Ishikawa (cell line): ENCODE results near the gene XRCC1.

ENCODE experiments used
- CEBPB ChIP-seq: IDR thresholded peaks from 2 replicates; pipeline ENCODE4 v1.6.1; 2012
- CREB1 ChIP-seq: IDR thresholded peaks from 2 replicates; pipeline ENCODE4 v1.6.1; 2012; ENCODE audit warnings: low read depth
- EP300 ChIP-seq: IDR thresholded peaks from 2 replicates; pipeline ENCODE4 v1.6.1; 2012; ENCODE audit warnings: borderline replicate concordance
- FOXM1 ChIP-seq: IDR thresholded peaks from 2 replicates; pipeline ENCODE4 v1.6.1; 2012; ENCODE audit warnings: low read depth, borderline replicate concordance
- TAF1 ChIP-seq: IDR thresholded peaks from 2 replicates; pipeline ENCODE4 v1.6.1; 2012; ENCODE audit warnings: low read depth, mild to moderate bottlenecking
- ZBTB7A ChIP-seq: IDR thresholded peaks from 2 replicates; pipeline ENCODE4 v1.6.1; 2012; ENCODE audit warnings: low read depth
- TF ChIP-seq, protein P1 (sequence below): IDR thresholded peaks from 2 replicates; pipeline ENCODE4 v1.6.1; 2012; ENCODE audit warnings: low read depth, mild to moderate bottlenecking

DNA sequence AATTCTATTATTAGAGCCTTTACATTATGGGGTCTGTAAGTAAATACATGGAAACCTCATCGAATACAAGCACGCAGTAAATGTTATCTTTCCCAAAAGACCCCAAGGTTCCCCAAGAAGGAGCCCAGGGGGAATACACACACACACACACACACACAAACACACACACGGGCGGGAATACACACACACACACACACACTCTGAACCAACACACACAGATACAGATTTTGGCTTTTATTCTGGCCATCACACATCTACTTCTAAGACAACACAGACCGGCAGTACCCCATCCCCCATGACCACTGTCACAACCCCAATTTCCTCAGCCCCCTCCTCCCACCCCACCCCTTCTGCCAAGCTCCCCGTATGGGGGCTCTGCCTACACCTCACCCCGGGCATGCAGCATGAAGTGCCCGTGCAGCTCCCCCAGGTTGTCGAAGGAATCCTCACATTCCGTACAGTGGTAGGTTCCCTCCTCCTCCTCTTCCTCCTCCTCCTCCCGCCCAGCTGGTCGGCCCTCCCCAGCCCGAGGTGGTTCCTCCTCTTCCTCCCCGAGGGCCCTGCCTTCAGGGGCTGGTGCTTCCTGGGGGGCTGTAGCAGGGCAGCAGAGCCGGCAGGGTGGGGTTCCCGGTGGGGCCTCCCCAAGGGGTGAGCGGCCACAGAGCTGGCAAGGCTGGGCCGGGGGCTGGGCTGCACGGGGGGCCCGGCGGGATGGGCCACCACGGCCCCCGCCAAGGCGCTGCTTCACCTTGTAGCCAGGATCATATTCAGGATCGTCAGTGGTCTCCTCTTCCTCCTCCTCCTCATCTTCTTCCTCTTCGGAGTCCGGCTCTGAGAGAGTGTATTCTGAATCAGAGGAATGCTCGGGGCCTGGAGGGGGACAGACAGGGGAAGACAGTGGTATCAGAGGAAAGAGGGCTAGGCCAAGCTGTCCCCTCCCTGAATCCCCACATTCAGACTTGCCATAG is 32.2 kb upstream of the XRCC1 start:
- no peak for TF ChIP-seq CEBPB
- no peak for TF ChIP-seq FOXM1
- no peak for TF ChIP-seq ZBTB7A
- TF ChIP-seq, protein P1, sequence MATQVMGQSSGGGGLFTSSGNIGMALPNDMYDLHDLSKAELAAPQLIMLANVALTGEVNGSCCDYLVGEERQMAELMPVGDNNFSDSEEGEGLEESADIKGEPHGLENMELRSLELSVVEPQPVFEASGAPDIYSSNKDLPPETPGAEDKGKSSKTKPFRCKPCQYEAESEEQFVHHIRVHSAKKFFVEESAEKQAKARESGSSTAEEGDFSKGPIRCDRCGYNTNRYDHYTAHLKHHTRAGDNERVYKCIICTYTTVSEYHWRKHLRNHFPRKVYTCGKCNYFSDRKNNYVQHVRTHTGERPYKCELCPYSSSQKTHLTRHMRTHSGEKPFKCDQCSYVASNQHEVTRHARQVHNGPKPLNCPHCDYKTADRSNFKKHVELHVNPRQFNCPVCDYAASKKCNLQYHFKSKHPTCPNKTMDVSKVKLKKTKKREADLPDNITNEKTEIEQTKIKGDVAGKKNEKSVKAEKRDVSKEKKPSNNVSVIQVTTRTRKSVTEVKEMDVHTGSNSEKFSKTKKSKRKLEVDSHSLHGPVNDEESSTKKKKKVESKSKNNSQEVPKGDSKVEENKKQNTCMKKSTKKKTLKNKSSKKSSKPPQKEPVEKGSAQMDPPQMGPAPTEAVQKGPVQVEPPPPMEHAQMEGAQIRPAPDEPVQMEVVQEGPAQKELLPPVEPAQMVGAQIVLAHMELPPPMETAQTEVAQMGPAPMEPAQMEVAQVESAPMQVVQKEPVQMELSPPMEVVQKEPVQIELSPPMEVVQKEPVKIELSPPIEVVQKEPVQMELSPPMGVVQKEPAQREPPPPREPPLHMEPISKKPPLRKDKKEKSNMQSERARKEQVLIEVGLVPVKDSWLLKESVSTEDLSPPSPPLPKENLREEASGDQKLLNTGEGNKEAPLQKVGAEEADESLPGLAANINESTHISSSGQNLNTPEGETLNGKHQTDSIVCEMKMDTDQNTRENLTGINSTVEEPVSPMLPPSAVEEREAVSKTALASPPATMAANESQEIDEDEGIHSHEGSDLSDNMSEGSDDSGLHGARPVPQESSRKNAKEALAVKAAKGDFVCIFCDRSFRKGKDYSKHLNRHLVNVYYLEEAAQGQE = no peak
- TF ChIP-seq EP300 = no peak
- no peak for TF ChIP-seq TAF1
- TF ChIP-seq CREB1 = no peak
